ENCODE results near the gene C17orf78.

Gene C17orf78

GRCh38 chr17:37375706-37376105, at the start of gene C17orf78:
Gene C17orf78 (plus strand): TSS chr17:37375985. CDS start chr17:37376093, 108 bp downstream.
- no peak for TF ChIP-seq CTCF (IDR thresholded peaks at IDR 0.05; ENCODE audit: low read depth, low read length)
- no peak within 1 kb of the TSS for H3K4me3 ChIP-seq (ENCODE audit: low read depth, low read length)
- no peak for DNase-seq (ENCODE audit: low read depth, low spot score)
- in situ Hi-C loops (cut with HindIII; ENCODE audit: low sequenced_read_pairs), result no loop called here

- peak; percentile 73 for DNase-seq (ENCODE audit: low read depth, low spot score)
- TF ChIP-seq CTCF (IDR thresholded peaks at IDR 0.05; ENCODE audit: low read depth, low read length), result no peak
- no peak overlapping the region for H3K4me3 ChIP-seq (ENCODE audit: low read depth, low read length)
- in situ Hi-C loops (cut with HindIII; ENCODE audit: low sequenced_read_pairs), result no loop called here
Observed at GRCh38 chr17:37327341-37328090, 48.3 kb upstream of the C17orf78 start.

- no peak overlapping the region for H3K4me3 ChIP-seq (ENCODE audit: low read depth, low read length)
- no peak for DNase-seq (ENCODE audit: low read depth, low spot score)
- TF ChIP-seq CTCF (IDR thresholded peaks at IDR 0.05; ENCODE audit: low read depth, low read length), result no peak
- in situ Hi-C loops (cut with HindIII; ENCODE audit: low sequenced_read_pairs), result no loop called here
Observed at GRCh38 chr17:37338847-37339246, 36.9 kb upstream of the C17orf78 start.

- no peak for DNase-seq (ENCODE audit: low read depth, low spot score)
- in situ Hi-C loops (cut with HindIII; ENCODE audit: low sequenced_read_pairs), result no loop called here
- no peak for TF ChIP-seq CTCF (IDR thresholded peaks at IDR 0.05; ENCODE audit: low read depth, low read length)
- no peak overlapping the region for H3K4me3 ChIP-seq (ENCODE audit: low read depth, low read length)
Observed at GRCh38 chr17:37339321-37339720, 36.5 kb upstream of the C17orf78 start.

- in situ Hi-C loops (cut with HindIII; ENCODE audit: low sequenced_read_pairs), result no loop called here
- no peak for TF ChIP-seq CTCF (IDR thresholded peaks at IDR 0.05; ENCODE audit: low read depth, low read length)
- no peak for DNase-seq (ENCODE audit: low read depth, low spot score)
- no peak overlapping the region for H3K4me3 ChIP-seq (ENCODE audit: low read depth, low read length)
Observed at GRCh38 chr17:37340804-37341203, 35.0 kb upstream of the C17orf78 start.

- in situ Hi-C loops (cut with HindIII; ENCODE audit: low sequenced_read_pairs), result no loop called here
- no peak overlapping the region for H3K4me3 ChIP-seq (ENCODE audit: low read depth, low read length)
- TF ChIP-seq CTCF (IDR thresholded peaks at IDR 0.05; ENCODE audit: low read depth, low read length), result no peak
- no peak for DNase-seq (ENCODE audit: low read depth, low spot score)
Observed at GRCh38 chr17:37342589-37342988, 33.2 kb upstream of the C17orf78 start.
